ENCODE results near the gene IFIT1. TPM values are rescaled to one million over a fixed set of nuclear protein-coding genes. Genes with fewer than 3 reads are reported as not detected.

IFIT1 gene
- total and polyA plus RNA-seq, 2 experiments from 2014 or later: 1.5 to 3.9 TPM

GRCh38 chr10:89357096-89357495 lies 35.3 kb upstream of the IFIT1 start (continued):
- TF ChIP-seq ZNF462 (CRISPR knock-in tag; IDR thresholded peaks at IDR 0.05) (no peak), ZNF114 (CRISPR knock-in tag; IDR thresholded peaks at IDR 0.05) (no peak)
- TF ChIP-seq, protein P1, sequence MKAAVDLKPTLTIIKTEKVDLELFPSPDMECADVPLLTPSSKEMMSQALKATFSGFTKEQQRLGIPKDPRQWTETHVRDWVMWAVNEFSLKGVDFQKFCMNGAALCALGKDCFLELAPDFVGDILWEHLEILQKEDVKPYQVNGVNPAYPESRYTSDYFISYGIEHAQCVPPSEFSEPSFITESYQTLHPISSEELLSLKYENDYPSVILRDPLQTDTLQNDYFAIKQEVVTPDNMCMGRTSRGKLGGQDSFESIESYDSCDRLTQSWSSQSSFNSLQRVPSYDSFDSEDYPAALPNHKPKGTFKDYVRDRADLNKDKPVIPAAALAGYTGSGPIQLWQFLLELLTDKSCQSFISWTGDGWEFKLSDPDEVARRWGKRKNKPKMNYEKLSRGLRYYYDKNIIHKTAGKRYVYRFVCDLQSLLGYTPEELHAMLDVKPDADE (IDR thresholded peaks at IDR 0.05): no peak

DNA sequence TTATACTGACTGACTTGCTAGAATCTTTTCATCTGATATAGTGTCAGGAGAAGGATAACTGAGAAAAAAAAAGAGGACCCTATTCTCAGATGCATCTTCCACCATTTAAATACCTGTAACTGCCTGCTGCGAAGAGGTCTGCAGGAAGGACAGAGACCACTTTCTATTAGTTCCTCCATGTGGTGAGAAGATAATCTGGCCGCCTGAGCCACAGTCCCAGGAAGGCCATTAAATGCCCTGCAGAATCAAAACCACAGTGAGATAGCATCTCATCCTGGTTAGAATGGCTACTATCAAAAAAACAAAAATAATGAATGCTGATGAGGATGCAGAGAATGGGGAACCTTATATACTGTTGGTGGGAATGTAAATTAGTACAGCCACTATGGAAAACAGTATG lies 34.4 kb upstream of the IFIT1 start:
- no peak overlapping the region for H3K4me3 ChIP-seq
- no peaks in the 10 kb centered on the region; the same call in 1 of the 2 replicates for H3K36me3 ChIP-seq (ENCODE audit: insufficient read depth)
- H3K4me2 ChIP-seq: no peak overlapping the region
- Mint-ChIP-seq H3K27ac (no peak overlapping the region), H3K4me1 (peaks cover 8% of the 10 kb centered on the region), H3K4me3 (no peak overlapping the region), H3K27me3 (ENCODE audit: insufficient read depth, low read depth, poor library complexity) (peaks cover 2% of the 10 kb centered on the region), H3K9me3 (peaks cover 11% of the 10 kb centered on the region), H3K36me3 (ENCODE audit: low read depth) (peaks cover 12% of the 10 kb centered on the region)
- peaks cover 13% of the 10 kb centered on the region; the same call in 1 of the 2 replicates for H3K9me2 ChIP-seq (ENCODE audit: insufficient read depth)
- ATAC-seq: no peak
- TF ChIP-seq STAT1 (IDR thresholded peaks at IDR 0.05; ENCODE audit: unreplicated experiment): no peak
- no peak for TF ChIP-seq CREB1 (CRISPR knock-in tag; IDR thresholded peaks at IDR 0.05; ENCODE audit: low read depth)
- TF ChIP-seq CTCF (conservative IDR thresholded peaks at IDR 0.05; ENCODE audit: low read depth in 2 of 2): no peak
- TF ChIP-seq, protein P1 (IDR thresholded peaks at IDR 0.05): no peak
- no peaks in the 10 kb centered on the region for H3K27me3 ChIP-seq (ENCODE audit: insufficient read depth)
- no peaks in the 10 kb centered on the region for H3F3A ChIP-seq (replicated peaks; ENCODE audit: low read depth)
- no peak for DNase-seq (ENCODE audit: low spot score)
- H2AFZ ChIP-seq: no peak overlapping the region
- no peak overlapping the region for H3K27ac ChIP-seq (ENCODE audit: low read depth)
- H3K4me1 ChIP-seq (ENCODE audit: insufficient read depth): peaks cover 8% of the 10 kb centered on the region
- H4K20me1 ChIP-seq (replicated peaks; ENCODE audit: insufficient read depth): no peaks in the 10 kb centered on the region
- no peaks in the 10 kb centered on the region for H3K79me2 ChIP-seq (replicated peaks; ENCODE audit: insufficient read depth)
